Astrocyte (in vitro differentiated cells and primary cell): ENCODE data around the gene CYP3A4.

Source experiments
- EZH2 ChIP-seq: IDR thresholded peaks from 2 replicates; pipeline ENCODE4 v1.6.1; 2012; ENCODE audit warnings: mild to moderate bottlenecking, low read length, inconsistent platforms; ENCODE audit not compliant: insufficient read depth
- TF ChIP-seq, protein P1 (sequence below): IDR thresholded peaks from 2 replicates; pipeline ENCODE4 v1.5.1; 2011; ENCODE audit warnings: low read depth, mild to moderate bottlenecking, inconsistent platforms, low read length, moderate library complexity; ENCODE audit not compliant: insufficient read depth

- TF ChIP-seq EZH2: no peak
- TF ChIP-seq, protein P1, sequence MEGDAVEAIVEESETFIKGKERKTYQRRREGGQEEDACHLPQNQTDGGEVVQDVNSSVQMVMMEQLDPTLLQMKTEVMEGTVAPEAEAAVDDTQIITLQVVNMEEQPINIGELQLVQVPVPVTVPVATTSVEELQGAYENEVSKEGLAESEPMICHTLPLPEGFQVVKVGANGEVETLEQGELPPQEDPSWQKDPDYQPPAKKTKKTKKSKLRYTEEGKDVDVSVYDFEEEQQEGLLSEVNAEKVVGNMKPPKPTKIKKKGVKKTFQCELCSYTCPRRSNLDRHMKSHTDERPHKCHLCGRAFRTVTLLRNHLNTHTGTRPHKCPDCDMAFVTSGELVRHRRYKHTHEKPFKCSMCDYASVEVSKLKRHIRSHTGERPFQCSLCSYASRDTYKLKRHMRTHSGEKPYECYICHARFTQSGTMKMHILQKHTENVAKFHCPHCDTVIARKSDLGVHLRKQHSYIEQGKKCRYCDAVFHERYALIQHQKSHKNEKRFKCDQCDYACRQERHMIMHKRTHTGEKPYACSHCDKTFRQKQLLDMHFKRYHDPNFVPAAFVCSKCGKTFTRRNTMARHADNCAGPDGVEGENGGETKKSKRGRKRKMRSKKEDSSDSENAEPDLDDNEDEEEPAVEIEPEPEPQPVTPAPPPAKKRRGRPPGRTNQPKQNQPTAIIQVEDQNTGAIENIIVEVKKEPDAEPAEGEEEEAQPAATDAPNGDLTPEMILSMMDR: no peak
These were observed 53.7 kb downstream of the CYP3A4 start for GRCh38 chr7:99730238-99730810.
